Fibroblast of lung (primary cell): ENCODE measurements around the gene ANAPC2.

ENCODE experiments used
- EZH2 ChIP-seq: IDR thresholded peaks from 2 replicates; pipeline ENCODE4 v1.5.1; 2012; ENCODE audit warnings: low read length, control low read depth, mild to moderate bottlenecking; ENCODE audit errors: missing control alignments
- TF ChIP-seq, protein P1 (sequence below), 2 donors: IDR thresholded peaks in 1 of 2; conservative IDR thresholded peaks in 1 of 2; 1 replicate in 1 of 2; 2 replicates in 1 of 2; pipeline ENCODE4 v1.5.1; 2011 to 2012; ENCODE audit warnings: low read length in 2 of 2, control low read depth in 1 of 2, inconsistent platforms in 1 of 2, low read depth in 1 of 2, mild to moderate bottlenecking in 1 of 2

DNA sequence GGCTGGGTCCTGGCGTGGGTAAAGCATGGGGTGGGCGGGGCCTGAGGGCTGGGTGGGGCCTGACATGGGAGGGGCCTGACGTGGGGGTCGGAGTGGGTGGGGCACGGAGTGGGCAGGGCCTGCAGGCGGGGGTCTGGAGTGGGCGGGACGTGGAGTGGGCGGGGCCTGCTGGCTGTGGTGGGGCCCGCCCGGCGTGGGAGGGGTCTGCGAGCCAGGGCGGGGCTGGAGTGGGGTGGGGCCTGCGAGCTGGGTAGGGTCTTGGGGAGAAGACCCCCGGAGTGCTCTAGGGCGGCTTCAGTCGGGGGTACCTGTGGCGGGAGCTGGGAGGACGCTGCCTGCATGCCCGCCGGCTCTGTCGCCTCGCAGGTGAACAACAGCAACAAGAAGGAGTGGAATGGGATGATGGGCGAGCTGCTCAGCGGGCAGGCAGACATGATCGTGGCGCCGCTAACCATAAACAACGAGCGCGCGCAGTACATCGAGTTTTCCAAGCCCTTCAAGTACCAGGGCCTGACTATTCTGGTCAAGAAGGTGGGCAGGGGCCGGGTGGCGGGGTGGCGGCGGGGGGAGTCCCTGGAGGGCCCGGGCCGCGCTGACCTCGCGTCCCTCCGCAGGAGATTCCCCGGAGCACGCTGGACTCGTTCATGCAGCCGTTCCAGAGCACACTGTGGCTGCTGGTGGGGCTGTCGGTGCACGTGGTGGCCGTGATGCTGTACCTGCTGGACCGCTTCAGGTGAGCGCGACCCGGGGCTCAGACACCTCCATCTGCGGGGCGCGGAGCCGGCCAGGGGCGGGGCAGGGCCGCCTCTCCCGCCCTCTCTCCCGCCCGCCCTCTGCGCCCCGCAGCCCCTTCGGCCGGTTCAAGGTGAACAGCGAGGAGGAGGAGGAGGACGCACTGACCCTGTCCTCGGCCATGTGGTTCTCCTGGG is 26.5 kb downstream of the ANAPC2 start:
- TF ChIP-seq, protein P1, sequence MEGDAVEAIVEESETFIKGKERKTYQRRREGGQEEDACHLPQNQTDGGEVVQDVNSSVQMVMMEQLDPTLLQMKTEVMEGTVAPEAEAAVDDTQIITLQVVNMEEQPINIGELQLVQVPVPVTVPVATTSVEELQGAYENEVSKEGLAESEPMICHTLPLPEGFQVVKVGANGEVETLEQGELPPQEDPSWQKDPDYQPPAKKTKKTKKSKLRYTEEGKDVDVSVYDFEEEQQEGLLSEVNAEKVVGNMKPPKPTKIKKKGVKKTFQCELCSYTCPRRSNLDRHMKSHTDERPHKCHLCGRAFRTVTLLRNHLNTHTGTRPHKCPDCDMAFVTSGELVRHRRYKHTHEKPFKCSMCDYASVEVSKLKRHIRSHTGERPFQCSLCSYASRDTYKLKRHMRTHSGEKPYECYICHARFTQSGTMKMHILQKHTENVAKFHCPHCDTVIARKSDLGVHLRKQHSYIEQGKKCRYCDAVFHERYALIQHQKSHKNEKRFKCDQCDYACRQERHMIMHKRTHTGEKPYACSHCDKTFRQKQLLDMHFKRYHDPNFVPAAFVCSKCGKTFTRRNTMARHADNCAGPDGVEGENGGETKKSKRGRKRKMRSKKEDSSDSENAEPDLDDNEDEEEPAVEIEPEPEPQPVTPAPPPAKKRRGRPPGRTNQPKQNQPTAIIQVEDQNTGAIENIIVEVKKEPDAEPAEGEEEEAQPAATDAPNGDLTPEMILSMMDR (conservative IDR thresholded peaks at IDR 0.05 in 1 of 2, IDR thresholded peaks at IDR 0.05 in 1 of 2; ENCODE audit: low read depth in 1 of 2, low read length in 2 of 2), result no peak
- peak; percentile 61 for TF ChIP-seq EZH2
